Measurements from ENCODE around the gene RBP3. TPM values are rescaled to one million over a fixed set of nuclear protein-coding genes. Genes with fewer than 3 reads are reported as not detected.

The RBP3 gene
- total RNA-seq, 1 donor from 2014 or later = not detected

- peak; percentile 99 for DNase-seq (ENCODE audit: low read depth)
- no peaks in the 10 kb centered on the region for H3K27me3 ChIP-seq (ENCODE audit: control insufficient read depth, insufficient read depth, low read length)
- H3K4me3 ChIP-seq (ENCODE audit: low read depth, low read length) = no peak overlapping the region
- TF ChIP-seq CTCF (IDR thresholded peaks at IDR 0.05; ENCODE audit: insufficient read depth, low read length, severe bottlenecking) = no peak
- FAIRE-seq = no peak
- H3K36me3 ChIP-seq (ENCODE audit: control insufficient read depth, insufficient read depth, low read length) = no peaks in the 10 kb centered on the region
Observed at GRCh38 chr10:47406870-47407691, 58.9 kb downstream of the RBP3 start.

Other genes with a start within 250 kb of the RBP3 start
- not detected in 2 replicates for gene GDF10, start 48.2 kb upstream of the RBP3 start, total RNA-seq
- not detected in 2 replicates for gene GDF2, start 25.9 kb upstream of the RBP3 start, total RNA-seq
- gene ZNF488, start 35.9 kb downstream of the RBP3 start, total RNA-seq = under 0.01 and 0.13 TPM in 2 replicates
- gene ANXA8, start 135.8 kb downstream of the RBP3 start, total RNA-seq = 79.4 and 176 TPM in 2 replicates
- 1.4 TPM in 1 of 2 replicates, not detected in the other for gene FAM25G, start 143.3 kb downstream of the RBP3 start, total RNA-seq
- gene AGAP9, start 175.3 kb downstream of the RBP3 start, total RNA-seq = 2.3 and 3.7 TPM in 2 replicates